HUDEP-2 (cell line): Measurements from ENCODE around the gene TP63.
"Not testable (repeated sequence)": the region's sequence is repeated elsewhere in the genome, so short reads cannot be mapped to it uniquely, and the experiment has no call there.

Source experiments
- DNase-seq, 76 experiments: peaks; one replicate each; lab custom pipeline; 2025; ENCODE audit not compliant: unreplicated experiment in 76 of 76; lab: John Stamatoyannopoulos, UW

The TP63 gene

DNA sequence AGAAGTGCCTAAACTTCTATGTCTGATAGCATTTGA lies at the start of gene TP63:
Gene TP63, plus strand, starts transcription at position 17 of the 36 bp plus-strand sequence. CDS start 127 bp downstream, outside the sequence.
- DNase-seq = no peak

DNA sequence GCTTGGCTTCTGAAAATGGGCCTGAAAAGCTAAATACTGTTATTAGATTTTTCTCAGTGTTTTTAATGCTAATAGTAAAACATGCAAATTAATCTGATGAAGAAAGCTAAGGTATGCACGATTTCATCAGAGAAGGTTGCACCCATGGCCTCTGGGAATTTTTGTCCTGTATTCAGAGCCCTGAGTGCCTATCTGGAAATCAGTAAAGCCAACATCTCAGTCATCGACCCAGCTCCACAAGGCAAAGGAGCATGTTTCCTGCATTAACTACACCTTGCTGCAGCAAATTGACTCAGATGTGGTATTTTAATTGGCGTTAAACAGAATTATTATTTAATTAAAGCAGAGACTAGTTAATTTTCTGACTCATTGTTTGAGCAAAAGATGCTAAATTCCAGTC lies 49.0 kb upstream of the TP63 start:
- DNase-seq = no peak

DNA sequence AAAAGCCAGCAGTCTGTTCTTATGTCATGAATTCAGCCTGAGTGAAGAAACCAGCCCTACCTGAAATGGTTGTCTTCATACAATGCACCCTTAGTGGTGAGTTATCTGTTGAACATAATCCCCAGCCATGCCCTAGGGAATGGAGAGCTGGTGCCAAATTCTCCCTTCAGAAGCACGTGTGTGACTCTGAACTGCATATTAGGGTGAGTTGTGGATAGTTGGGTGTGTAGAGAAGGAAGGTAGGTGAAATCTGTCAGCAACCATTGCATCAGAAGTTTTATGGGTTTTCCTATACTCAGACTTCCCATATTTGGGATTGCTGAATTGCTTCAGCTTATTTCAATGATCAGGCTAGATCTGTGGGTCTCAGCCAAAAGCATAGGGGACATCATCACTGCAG lies 46.5 kb upstream of the TP63 start:
- DNase-seq = no peak

DNA sequence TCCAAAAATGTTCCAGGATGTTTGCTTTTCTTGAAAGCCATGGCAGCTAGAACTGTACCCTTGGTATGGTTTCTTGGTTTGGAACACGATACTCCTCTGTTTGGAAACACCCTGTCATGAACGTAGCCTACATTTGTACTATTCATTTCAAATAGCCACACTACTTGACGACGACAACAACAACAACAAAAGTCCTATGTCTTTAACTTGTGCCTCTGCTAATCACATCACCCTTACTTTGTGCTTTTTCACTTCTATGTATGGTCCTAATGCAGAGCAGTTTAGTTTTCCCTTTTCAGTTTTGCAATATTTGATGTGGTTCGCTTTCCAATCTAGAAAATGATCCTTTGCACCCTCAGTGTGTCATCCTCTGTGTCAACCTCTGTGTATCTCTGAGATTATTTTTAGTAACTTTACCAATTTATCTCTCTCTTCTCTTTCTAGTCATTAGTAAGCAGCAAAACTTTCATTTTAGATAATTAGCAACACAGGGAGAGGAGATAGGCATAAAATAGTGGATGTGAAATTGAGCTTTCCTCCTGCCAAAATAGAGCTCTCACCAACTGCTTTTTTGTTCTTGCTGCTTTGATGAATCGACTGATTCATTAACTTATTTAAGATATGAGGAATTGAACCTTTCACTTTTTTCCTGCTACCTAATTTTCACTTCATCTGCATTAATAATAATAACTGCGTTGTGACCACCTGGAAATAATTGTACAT lies 44.1 kb upstream of the TP63 start:
- DNase-seq = no peak

DNA sequence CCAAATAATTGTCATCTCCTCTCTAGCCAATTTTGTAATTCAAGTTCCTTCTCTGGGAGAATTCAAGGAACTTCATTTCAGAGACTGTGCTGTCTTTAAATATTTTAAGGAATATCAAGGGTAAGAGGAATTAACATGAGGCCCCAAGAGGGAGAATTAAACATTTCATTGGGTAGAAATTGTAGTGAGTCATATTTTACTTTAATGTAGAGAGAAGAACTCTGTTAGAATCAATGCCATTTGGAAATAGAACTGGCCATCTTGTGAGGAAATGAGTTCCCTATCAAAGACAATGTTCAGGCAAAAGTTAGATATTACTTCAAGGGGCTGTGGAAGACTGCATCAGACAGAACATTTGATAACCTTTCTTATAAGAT lies 43.5 kb upstream of the TP63 start:
- no peak for DNase-seq

DNA sequence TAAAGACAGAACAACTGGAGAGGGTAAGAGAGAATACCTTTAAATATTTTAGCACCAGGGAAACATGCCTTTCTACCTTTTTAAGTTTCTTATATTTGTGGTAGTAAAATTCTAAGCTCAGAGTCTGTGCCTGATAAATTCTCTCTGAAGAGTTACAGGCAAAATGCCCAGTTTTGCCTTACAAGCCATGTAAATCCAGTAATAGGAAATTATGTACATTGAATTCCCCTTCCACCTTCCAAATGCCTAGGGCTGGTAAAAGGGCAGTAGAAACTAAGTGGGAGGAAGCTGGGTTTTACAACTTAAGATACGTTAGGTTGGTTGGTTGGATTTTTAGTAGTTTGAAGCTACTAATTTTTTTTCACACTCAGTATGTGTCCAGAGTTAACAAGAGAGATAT lies 43.1 kb upstream of the TP63 start:
- DNase-seq = no peak

DNA sequence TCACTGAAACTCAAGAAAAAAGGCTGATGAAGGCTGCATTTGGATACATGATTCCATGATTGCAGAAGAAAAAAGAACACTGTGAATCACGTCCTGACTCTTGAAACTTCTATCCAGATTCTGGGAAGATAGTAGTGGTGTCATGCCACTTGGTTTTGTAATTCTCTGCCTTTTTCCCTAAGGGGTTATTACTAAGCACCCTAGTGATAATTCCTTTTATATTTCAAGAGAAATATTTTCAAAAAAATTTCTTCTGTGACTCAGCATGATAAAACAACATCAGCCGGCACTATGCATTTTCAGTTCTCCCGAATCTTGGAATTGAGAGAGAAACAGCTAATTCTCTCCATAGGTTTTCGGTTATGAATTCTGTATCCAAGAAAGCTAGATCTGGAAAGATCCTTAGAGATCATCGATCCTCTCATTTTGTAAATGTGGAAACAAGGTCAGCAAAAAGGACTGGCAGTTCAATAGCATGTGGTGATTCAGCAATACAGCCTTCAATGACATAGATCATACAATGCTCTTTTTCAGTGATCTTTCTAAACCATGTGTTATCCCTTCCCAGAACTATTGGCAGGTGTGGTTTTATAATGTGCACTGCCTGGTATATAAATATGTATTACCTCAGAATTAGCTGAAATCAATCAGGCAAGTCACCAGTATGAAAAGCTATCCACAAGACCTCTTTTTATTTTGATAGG lies 42.6 kb upstream of the TP63 start:
- DNase-seq = no peak

DNA sequence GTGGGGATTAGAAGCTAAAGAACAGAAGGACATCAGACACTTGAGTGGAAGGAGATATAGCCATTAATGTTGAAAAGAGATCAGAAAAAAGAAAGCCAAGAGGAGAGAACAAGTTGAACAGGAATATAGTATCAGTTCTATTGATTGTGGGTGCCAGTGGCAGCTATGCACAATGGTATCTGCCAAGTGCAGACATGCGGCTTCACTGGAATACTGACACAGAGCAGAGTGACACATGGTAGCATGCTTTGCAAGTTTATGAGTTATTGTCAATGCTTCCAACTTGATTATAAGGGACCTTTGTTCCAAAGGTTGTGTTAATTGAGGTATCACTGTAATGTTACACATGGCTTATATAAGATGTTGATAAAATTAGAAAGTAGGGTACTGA lies 42.0 kb upstream of the TP63 start:
- no peak for DNase-seq

DNA sequence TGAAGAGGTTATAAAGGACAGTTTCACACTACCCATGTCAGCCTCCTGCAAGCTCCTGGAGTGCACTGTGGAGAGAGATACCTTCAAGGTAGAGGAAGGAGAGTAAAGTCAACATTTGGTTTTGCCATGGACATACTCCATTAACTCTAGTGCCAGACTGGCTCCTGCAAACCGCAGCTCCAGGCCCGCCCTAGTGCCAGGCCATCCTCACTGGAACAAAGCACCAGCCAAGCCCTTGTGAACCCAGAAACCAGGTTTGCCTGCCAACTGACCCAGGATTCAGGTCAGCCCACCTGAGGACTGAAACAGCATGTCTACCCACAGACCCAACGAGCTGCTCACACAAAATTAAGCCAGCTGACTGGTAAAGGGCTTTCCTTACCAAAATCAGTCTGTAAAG lies 41.0 kb upstream of the TP63 start:
- no peak for DNase-seq

DNA sequence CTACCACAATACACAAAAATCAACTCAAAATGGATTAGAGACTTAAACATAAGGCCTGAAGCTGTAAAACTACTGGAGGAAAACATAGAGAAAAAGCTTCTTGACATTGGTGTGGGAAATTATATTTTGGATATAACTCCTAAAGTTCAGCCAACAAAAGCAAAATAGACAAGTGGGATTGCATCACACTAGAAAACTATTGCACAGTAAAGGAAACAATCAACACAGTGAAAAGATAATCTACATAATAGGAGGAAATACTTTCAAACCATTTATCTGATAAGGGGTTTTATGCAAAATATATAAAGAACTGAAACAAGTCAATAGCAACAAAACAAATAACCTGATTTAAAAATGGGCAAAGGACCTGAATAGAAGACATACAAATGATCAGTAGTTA lies 37.6 kb upstream of the TP63 start:
- DNase-seq = no peak

DNA sequence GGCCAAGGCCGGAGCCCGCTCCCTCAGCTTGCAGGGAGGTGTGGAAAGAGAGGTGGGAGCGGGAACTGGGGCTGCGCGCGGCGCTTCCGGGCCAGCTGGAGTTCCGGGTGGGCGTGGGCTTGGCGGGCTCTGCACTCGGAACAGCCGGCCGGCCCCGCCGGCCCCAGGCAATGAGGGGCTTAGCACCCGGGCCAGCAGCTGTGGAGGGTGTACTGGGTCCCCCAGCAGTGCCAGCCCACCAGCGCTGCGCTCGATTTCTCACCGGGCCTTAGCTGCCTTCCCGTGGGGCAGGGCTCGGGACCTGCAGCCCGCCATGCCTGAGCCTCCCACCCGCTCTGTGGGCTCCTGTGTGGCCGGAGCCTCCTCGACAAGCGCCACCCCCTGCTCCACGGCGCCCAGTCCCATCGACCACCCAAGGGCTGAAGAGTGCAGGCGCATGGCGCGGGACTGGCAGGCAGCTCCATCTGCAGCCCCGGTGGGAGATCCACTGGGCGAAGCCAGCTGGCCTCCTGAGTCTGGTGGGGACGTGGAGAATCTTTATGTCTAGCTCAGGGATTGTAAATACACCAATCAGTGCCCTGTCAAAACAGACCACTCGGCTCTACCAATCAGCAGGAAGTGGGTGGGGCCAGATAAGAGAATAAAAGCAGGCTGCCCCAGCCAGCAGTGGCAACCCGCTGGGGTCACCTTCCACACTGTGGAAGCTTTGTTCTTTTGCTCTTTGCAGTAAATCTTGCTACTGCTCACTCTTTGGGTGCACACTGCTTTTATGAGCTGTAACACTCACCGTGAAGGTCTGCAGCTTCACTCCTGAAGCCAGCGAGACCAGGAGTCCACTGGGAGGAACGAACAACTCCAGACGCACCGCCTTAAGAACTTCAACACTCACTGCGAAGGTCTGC lies 34.9 kb upstream of the TP63 start:
- not testable (repeated sequence) for DNase-seq

DNA sequence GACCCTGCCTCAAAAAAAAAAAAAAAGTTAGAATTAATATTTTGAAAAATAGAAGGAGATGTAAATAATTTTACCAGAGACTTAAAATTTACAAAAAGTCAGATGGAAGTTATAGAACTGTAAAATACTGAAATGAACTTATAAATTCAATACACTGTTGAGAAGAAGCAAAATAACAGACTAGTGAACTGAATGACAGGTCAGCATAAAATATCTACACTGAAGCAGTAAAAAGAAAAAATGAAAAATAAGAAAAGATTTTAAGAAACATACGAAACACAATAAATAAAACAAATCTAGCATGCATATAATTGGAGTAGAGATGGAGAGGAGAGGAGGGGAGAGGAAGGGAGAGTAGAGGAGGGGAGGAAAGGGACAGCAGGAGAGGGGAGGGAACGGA lies 33.3 kb upstream of the TP63 start:
- no peak for DNase-seq

DNA sequence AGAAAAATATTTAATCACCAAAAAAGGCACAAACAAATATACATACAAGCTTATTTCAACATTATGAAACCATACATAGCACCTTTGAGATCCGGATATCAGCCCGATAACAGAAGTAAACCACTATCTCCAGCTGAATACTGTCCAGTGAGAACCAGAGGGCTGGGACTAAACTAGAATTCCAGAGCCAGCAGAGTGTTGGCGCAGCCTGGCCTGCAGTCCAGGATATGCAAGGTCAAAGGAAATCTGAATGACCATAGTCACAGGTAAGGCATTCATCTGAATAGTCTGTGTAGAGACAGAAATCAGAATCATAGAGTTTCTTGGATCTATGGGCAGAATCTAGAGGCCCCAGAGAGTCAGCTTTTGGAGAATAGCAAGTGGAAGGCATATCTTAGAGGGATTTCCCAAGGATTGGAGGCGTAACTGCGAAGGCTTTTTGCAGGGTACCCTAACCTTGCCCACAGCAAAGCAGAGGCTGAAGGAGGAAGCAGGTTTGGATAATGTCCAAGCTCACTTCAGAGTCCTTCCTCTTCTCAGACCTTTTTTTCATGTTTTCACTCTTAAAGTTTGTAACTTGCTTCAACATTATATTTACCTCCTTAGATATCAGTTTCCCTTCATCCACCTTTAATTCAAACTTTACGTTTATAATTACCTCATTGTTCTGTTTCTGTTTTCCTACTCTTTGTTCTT lies 32.5 kb upstream of the TP63 start:
- DNase-seq = no peak

DNA sequence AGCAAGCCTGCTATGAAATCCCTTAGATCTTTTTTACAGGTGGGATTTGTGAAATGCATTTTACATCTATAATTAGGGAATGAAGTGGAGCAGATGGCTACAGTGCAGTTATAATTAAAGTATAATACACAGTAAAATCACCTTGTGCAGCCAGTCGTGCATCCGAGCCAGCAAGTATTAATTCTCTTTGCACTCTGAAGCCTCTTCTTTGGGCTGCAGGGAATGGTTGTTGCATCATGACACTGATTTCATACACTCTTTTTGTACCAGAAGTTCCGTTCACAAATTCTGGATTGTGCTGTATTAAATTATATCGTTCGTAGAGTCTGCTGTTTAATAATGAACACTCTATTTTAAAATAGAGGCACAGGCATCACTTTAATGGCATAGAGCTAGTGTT lies 28.7 kb upstream of the TP63 start:
- no peak for DNase-seq

DNA sequence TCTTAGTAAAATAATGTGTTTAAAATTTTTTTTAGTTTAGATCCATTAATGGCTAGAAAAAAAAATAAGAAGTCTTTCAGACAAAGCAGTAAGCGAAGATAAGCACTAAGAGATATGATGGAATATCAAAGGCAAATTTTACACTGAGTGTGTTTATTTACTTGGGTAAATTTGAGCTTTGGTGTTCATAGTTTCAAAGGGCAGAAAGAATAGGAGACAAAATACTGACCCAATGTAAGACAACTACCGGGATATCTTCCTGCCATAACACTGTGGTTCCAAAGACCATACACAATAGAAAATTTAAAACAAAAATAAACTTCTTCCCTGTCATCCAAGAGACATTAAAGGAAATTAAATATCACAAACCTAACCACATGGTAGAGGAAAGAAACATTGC lies 25.5 kb upstream of the TP63 start:
- DNase-seq = no peak

DNA sequence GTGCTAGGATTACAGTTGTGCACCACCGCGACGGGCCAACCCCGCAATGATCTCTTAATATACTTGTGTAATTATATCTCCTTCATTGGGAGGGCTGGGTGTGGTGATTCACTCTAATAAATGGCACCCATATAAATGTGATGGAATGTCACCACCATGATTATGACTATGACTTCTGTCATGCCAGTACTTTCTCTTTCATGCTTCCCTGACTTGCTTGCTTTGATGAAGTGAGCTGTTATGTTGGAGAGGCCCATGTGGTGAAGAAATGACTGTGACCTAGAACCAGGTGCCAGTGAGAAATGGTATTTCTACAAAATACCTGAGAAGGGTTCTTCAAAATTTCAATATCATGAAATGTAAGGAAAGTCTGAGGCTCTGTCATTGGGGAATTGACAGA lies 24.4 kb upstream of the TP63 start:
- DNase-seq = no peak

DNA sequence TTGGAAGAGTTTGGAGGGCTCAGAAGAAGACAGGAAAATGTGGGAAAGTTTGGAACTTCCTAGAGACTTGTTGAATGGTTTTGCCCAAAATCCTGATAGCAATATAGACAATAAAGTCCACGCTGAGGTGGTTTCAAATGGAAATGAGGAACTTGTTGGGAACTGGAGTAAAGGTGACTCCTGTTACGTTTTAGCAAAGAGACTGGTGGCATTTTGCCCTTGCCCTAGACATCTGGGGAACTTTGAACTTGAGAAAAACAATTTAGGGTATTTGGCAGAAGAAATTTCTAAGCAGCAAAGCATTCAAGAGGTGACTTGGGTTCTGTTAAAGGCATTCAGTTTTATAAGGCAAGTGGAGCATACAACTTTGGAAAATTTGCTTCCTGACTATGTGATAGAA lies 18.5 kb upstream of the TP63 start:
- DNase-seq = not testable (repeated sequence)

DNA sequence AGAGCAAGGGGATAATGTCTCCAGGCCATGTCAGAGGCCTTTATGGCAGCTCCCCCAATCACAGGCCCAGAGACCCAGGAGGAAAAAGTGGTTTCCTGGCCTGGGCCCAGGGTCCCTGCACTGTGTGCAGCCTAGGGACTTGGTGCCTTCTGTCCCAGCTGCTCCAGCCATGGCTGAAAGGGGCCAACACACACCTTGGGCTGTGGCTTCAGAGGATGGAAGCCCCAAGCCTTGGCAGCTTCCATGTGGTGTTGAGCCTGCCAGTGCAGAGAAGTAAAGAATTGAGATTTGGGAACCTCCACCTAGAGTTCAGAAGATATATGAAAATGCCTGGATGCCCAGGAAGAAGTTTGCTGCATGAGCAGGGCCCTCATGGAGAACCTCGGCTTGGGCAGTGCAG lies 18.1 kb upstream of the TP63 start:
- no peak for DNase-seq

DNA sequence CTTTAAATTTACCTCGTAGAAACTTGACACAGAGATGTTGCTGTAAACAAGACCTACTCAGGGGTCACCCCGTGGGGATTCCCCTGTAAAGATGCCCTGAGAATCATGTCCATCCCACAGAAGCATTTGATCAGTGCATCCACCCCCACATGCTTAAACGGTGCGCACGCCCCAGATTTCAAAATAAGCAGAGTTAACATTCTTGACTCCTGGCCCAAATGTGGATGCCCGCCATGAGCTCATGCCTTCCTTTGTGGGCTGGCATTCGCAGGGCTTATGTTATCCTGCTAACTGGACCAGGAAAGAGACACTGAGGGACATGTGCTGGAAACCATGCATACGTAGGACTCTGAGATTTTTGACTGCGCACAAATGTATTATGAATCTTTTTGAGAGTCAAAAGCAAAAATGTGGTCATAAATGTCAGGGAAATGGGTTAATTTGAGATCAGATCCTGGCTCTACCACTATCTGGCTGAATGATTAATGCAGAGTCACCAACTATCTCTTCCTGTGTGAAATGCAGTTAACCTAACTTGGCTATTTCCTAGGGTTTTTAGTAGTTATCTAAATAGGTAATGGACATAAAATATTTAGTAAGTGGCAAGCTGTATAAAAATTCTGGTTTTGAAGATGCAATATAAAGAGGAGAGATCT lies 9.1 kb upstream of the TP63 start:
- no peak for DNase-seq

DNA sequence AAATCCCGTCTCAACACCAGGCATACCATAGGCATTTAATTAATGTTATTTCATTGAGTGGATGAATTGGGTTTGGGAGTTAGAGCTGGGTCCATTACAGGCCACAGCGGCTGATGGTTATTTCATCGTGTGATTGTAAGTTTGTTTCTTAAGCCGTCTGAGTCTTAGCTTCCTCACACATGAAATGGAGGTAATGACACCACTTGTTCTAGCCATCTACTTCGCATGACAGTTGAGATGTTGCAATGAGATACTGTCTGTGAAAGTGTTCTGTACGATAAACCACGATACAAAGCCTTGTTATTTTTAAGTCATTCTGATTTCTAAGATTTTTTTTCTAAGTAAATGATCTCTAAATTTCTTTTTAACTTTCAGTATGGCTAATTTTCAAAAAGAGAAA lies 8.6 kb upstream of the TP63 start:
- DNase-seq = no peak

DNA sequence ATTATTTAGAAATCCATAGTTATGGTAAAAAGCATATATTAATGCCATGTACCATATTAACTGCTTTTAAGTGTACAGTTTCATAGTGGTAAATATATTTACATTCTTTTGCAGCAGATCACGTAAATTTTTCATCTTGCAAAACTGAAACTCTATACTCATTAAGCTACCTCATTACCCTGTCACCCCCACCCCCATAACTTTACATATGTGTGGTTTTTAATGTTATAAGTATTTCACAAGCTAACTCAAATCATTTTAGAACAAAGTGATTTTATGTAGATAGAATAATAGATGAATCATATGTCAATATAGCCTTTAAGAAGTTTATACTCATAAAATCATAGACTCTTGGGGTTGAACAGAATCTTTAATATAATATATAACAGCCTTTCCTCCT lies 7.1 kb upstream of the TP63 start:
- DNase-seq = no peak
